ENCODE results near the gene EFNB2.

The EFNB2 gene

DNA sequence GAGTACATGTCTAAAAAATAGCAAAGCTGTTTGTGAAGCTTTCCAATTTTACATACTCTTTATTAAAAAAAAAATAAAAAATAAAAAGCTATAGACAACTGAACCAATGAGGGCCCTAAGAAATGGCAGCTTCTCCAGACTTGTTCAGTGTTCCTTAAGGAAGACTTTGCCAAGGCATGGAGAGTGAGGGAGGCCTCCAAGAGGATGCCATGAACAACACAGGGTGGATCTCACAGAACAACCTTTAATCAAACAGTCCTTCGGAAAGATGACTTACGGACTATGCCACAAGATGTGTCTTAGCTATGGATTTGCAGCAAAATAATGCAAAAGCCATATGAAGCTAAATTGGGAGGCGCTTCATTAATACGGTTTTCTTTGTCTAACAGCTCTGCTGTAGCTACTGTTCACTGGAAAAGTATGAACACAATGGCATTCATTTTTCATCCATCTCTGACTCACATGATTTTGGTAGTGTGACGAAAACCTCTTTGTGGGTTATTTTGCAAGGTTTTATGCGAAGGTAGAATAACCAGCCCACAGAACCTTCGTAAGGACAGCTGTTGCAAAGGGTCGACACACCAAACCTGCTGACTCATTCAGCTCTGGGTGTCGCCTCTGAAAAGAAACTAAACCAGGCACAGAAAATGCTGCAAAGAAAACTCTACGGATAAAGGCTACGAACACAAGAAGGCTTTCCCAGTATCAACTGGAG is 27.7 kb downstream of the EFNB2 start:
- no peak overlapping the region for H3K27ac ChIP-seq (ENCODE audit: extremely low read depth, low read depth, low read length)
- H3K4me3 ChIP-seq (ENCODE audit: low read depth, low read length) = no peak overlapping the region
- POLR2A ChIA-PET = interaction anchor here (1.3 kb wide), 1 partner anchor 26 kb away, joined by 3 read pairs; no protein-coding TSS in a partner anchor
- TF ChIP-seq ZNF561 (tag by site-specific recombination; IDR thresholded peaks at IDR 0.05; ENCODE audit: borderline replicate concordance) (no peak), SP3 (tag by site-specific recombination; IDR thresholded peaks at IDR 0.05) (no peak), MEIS1 (CRISPR knock-in tag; IDR thresholded peaks at IDR 0.05; ENCODE audit: borderline replicate concordance) (no peak), YY1 (tag by site-specific recombination; IDR thresholded peaks at IDR 0.05) (no peak), ZFP3 (tag by site-specific recombination; IDR thresholded peaks at IDR 0.05; ENCODE audit: low read depth) (no peak), ZNF112 (tag by site-specific recombination; IDR thresholded peaks at IDR 0.05) (no peak), ZNF654 (tag by site-specific recombination; IDR thresholded peaks at IDR 0.05; ENCODE audit: low read depth) (no peak), SP2 (tag by site-specific recombination; IDR thresholded peaks at IDR 0.05) (no peak)
- TF ChIP-seq, protein P1, sequence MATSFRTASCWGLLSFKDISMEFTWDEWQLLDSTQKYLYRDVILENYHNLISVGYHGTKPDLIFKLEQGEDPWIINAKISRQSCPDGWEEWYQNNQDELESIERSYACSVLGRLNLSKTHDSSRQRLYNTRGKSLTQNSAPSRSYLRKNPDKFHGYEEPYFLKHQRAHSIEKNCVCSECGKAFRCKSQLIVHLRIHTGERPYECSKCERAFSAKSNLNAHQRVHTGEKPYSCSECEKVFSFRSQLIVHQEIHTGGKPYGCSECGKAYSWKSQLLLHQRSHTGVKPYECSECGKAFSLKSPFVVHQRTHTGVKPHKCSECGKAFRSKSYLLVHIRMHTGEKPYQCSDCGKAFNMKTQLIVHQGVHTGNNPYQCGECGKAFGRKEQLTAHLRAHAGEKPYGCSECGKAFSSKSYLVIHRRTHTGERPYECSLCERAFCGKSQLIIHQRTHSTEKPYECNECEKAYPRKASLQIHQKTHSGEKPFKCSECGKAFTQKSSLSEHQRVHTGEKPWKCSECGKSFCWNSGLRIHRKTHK (tag by site-specific recombination; IDR thresholded peaks at IDR 0.05) = no peak
- TF ChIP-seq, protein P2, sequence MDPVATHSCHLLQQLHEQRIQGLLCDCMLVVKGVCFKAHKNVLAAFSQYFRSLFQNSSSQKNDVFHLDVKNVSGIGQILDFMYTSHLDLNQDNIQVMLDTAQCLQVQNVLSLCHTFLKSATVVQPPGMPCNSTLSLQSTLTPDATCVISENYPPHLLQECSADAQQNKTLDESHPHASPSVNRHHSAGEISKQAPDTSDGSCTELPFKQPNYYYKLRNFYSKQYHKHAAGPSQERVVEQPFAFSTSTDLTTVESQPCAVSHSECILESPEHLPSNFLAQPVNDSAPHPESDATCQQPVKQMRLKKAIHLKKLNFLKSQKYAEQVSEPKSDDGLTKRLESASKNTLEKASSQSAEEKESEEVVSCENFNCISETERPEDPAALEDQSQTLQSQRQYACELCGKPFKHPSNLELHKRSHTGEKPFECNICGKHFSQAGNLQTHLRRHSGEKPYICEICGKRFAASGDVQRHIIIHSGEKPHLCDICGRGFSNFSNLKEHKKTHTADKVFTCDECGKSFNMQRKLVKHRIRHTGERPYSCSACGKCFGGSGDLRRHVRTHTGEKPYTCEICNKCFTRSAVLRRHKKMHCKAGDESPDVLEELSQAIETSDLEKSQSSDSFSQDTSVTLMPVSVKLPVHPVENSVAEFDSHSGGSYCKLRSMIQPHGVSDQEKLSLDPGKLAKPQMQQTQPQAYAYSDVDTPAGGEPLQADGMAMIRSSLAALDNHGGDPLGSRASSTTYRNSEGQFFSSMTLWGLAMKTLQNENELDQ (tag by site-specific recombination; IDR thresholded peaks at IDR 0.05; ENCODE audit: low read depth) = no peak
- TF ChIP-seq, protein P3, sequence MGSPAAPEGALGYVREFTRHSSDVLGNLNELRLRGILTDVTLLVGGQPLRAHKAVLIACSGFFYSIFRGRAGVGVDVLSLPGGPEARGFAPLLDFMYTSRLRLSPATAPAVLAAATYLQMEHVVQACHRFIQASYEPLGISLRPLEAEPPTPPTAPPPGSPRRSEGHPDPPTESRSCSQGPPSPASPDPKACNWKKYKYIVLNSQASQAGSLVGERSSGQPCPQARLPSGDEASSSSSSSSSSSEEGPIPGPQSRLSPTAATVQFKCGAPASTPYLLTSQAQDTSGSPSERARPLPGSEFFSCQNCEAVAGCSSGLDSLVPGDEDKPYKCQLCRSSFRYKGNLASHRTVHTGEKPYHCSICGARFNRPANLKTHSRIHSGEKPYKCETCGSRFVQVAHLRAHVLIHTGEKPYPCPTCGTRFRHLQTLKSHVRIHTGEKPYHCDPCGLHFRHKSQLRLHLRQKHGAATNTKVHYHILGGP (tag by site-specific recombination; IDR thresholded peaks at IDR 0.05) = no peak
- CTCF ChIA-PET = interaction anchor here (0.6 kb wide), 1 partner anchor 827 kb away, joined by 4 read pairs; no protein-coding TSS in a partner anchor
- peaks cover 7 to 50% of the 10 kb centered on the region in 2 experiments for H3K36me3 ChIP-seq (ENCODE audit: control insufficient read depth in 2 of 2, insufficient read depth in 1 of 2, low read length in 2 of 2)
- peaks cover 3% of the 10 kb centered on the region; the same call in 1 of the 2 replicates for H3K4me1 ChIP-seq (ENCODE audit: control insufficient read depth, insufficient read depth, low read length)
- H3K9me3 ChIP-seq (ENCODE audit: control insufficient read depth, insufficient read depth, low read depth, low read length) = no peaks in the 10 kb centered on the region

DNA sequence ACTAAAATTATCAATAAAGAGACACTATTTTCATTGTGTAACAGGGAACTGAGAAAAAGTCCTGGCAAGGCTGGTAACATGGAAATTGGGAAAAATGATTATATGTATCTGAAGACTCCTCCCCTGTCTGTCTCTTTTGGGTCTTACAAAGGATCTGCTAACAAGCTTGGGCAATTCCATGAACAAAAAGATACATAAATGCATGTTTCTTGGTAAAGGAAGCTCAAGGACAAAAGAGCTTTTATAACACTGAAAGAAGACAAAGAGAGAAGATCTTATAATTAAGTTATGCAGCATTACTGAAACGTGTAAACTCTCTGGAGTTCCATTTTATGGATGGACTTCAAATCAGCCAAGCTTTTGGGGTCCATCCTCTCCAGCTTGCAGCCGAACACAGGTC is 29.2 kb downstream of the EFNB2 start:
- Histone ChIP-seq H3K4me3 (ENCODE audit: low read depth, low read length) (no peak overlapping the region), H3K9me3 (ENCODE audit: control insufficient read depth, insufficient read depth, low read depth, low read length) (no peaks in the 10 kb centered on the region), H3K36me3 (ENCODE audit: control insufficient read depth in 2 of 2, insufficient read depth in 1 of 2, low read length in 2 of 2) (peaks cover 7 to 50% of the 10 kb centered on the region in 2 experiments), H3K27ac (ENCODE audit: extremely low read depth, low read depth, low read length) (no peak overlapping the region), H3K4me1 (ENCODE audit: control insufficient read depth, insufficient read depth, low read length) (no peaks in the 10 kb centered on the region; the same call in 1 of the 2 replicates)
- TF ChIP-seq ZNF571 (tag by site-specific recombination; IDR thresholded peaks at IDR 0.05) (no peak), ZFP37 (tag by site-specific recombination; IDR thresholded peaks at IDR 0.05) (no peak)
- CTCF ChIA-PET = interaction anchor here (0.6 to 0.7 kb wide), 2 partner anchors 12 to 866 kb away, joined by 3 read pairs; no protein-coding TSS in a partner anchor
- POLR2A ChIA-PET = no interaction called here

DNA sequence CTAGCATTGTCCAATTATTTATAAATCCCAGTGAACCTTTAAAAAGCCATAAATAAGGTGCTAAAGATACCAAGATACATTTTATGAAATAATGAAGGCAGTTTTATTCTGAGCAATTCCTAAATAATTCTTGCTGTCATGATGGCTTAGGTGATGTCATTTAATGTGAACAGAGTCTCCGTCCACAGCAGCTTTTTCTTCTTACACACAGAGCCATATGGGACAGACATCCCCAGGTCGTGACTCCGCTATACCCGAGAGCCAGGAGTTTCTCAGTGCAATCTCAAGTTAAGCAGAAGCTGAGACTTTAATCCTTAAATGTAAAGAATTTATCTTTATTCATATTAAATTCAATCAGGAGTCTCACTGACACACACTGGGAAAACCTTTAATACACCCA is 29.7 kb downstream of the EFNB2 start:
- TF ChIP-seq ZNF664 (tag by site-specific recombination; IDR thresholded peaks at IDR 0.05) = no peak
- H3K9me3 ChIP-seq (ENCODE audit: control insufficient read depth, insufficient read depth, low read depth, low read length) = no peaks in the 10 kb centered on the region
- H3K27ac ChIP-seq (ENCODE audit: extremely low read depth, low read depth, low read length) = no peak overlapping the region
- H3K4me1 ChIP-seq (ENCODE audit: control insufficient read depth, insufficient read depth, low read length) = no peaks in the 10 kb centered on the region; the same call in 1 of the 2 replicates
- ChIA-PET POLR2A (no interaction called here), CTCF (interaction anchor here (0.6 to 0.7 kb wide), 2 partner anchors 11 to 866 kb away, joined by 3 read pairs; no protein-coding TSS in a partner anchor)
- H3K4me3 ChIP-seq (ENCODE audit: low read depth, low read length) = no peak overlapping the region
- peaks cover 2 to 48% of the 10 kb centered on the region in 2 experiments; a peak in 2 of 3 replicates for H3K36me3 ChIP-seq (ENCODE audit: control insufficient read depth in 2 of 2, insufficient read depth in 1 of 2, low read length in 2 of 2)
